Measurements from ENCODE around the gene NUP210L.

The NUP210L gene

DNA sequence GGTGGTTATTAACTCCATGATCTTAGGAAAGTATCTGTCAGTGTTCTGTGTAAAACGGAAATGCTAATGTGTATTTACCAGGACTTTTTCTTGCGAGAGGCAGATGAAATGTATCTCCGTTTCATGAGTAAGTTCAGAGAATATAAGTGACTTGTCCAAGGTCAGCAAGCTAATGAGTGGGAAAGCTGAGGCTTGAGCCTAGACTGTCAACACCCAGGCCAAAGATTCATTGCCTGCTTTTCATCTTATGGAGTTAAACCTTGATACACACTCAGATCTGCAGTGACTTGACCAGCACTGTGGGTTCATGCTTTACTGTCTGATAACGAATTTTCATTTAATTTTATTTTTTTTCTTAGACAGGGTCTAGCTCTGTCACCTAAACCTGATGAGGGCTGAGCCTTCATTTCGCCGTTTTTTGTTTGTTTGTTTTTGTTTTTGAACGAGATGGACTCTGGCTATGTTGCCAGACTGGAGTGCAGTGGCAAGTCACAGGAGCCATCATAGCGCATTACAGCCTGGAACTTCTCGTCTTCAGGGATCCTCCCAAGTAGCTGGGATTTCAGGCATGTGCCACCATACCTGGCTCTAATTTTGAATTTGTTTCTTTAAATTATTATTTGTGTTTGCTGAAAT is 176.5 kb downstream of the NUP210L start:
- H3K36me3 Mint-ChIP-seq = peaks cover 5% of the 10 kb centered on the region
- H3K27ac Mint-ChIP-seq = peak overlapping the region; percentile 96
- H3K4me3 Mint-ChIP-seq = peak overlapping the region; percentile 97
- no peaks in the 10 kb centered on the region for H3K9me3 Mint-ChIP-seq (ENCODE audit: low read depth)
- peaks cover 34% of the 10 kb centered on the region for H3K4me1 Mint-ChIP-seq (ENCODE audit: low read depth)
- no peaks in the 10 kb centered on the region for H3K27me3 Mint-ChIP-seq

DNA sequence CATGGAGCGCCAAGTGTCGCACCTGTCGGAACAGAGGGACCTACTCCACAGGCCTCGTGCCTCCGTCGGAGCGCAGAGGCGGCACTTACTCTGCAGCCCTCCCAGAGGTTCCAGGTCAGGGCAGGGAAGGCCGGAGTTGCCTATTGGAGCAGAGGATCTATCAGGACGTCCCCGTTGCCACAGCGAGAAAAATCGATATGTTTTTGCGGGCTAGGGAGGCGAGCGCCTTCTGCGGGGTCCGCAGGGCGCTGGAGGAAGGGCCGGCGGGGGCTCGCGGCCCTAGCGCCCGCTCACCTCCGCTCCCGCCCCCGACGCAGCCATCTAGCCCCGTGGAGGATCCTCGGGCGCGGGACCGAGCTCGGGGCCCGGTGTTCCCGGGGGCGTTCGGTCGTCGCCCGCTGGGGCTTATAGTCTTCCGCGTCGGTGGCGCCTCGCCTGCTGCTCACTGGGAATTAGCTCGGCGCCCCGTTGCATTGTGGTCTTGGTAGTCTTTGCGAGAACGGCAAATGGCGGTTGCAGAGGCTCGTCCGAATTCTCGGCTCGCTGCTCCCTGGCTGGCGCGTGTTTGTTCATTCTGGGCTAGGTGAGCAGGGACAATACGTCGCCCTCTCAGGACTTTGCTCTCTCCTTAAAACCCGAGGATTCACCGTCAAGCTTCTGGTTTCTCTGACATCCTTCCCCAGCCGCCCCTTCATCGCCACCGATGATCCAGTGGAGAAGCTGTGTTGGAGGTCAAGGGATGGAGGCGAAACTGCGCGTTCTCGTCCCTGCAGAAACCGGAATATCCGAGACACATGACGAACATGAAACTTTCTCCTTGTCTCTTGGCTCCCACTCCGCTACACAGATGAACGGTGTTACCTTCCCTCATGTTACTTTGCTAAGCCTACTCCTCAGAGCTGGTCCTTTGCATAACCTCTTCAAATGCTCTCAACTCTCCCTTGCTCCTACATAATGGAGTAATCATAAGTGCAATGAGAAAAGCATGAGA is 177.3 kb downstream of the NUP210L start, which contains the start of gene JTB:
TSS of gene JTB (minus strand) at position 425 of the 991 bp plus-strand sequence. CDS start at position 3, 422 bp downstream.
- H3K4me1 Mint-ChIP-seq (ENCODE audit: low read depth) = peaks cover 38% of the 10 kb centered on the region
- H3K4me3 Mint-ChIP-seq = peak within 1 kb of the TSS; percentile 97
- peaks cover 5% of the 10 kb centered on the region for H3K36me3 Mint-ChIP-seq
- peak within 1 kb of the TSS; percentile 98 for H3K27ac Mint-ChIP-seq
- H3K27me3 Mint-ChIP-seq = no peaks in the 10 kb centered on the region
- H3K9me3 Mint-ChIP-seq (ENCODE audit: low read depth) = no peaks in the 10 kb centered on the region

GRCh38 chr1:153976819-153977249 is 178.0 kb downstream of the NUP210L start:
- Mint-ChIP-seq H3K9me3 (ENCODE audit: low read depth) (no peaks in the 10 kb centered on the region), H3K27ac (peak overlapping the region; percentile 98), H3K27me3 (no peaks in the 10 kb centered on the region), H3K4me1 (ENCODE audit: low read depth) (peaks cover 44% of the 10 kb centered on the region), H3K36me3 (peaks cover 5% of the 10 kb centered on the region), H3K4me3 (peak overlapping the region; percentile 97)

DNA sequence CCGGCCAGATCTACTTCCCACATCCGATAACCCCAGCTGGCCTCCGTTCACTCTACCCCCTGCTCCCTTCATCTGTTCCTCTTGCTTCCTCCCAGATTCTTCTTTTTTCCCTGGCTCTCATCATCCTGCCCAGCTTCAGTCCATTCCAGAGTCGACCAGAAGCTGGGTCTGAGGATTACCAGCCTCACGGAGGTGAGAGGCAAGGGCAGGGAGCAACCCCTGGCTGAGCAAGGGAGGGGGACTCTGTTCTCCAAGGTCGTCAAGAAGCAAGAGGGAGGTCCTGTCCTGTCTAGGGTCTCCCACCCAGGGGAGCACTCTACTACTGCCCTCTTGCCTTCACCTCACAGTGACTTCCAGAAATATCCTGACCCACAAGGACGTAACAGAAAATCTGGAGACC is 181.3 kb downstream of the NUP210L start:
- Mint-ChIP-seq H3K4me3 (no peak overlapping the region), H3K9me3 (ENCODE audit: low read depth) (no peaks in the 10 kb centered on the region), H3K27me3 (no peaks in the 10 kb centered on the region), H3K27ac (peak overlapping the region; percentile 71), H3K4me1 (ENCODE audit: low read depth) (peaks cover 44% of the 10 kb centered on the region), H3K36me3 (peaks cover 5% of the 10 kb centered on the region)

DNA sequence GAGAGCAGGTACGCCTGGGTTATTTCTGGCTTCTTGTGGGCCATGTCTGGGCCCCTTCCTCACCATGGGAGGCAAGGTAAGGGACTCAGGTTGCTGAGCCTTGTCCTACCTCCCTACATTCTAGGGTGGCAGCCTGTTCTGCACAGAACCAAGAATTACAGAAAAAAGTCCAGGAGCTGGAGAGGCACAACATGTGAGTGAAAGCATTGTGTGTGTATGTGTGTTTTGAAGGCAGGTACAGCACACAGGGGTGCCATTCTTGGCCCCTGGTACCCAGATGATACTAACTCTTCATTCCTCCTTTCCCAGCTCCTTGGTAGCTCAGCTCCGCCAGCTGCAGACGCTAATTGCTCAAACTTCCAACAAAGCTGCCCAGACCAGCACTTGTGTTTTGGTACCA is 181.8 kb downstream of the NUP210L start:
- H3K4me3 Mint-ChIP-seq = no peak overlapping the region
- H3K27ac Mint-ChIP-seq = peak overlapping the region; percentile 58
- H3K27me3 Mint-ChIP-seq = no peaks in the 10 kb centered on the region
- H3K36me3 Mint-ChIP-seq = peaks cover 5% of the 10 kb centered on the region
- peaks cover 39% of the 10 kb centered on the region for H3K4me1 Mint-ChIP-seq (ENCODE audit: low read depth)
- H3K9me3 Mint-ChIP-seq (ENCODE audit: low read depth) = no peaks in the 10 kb centered on the region

DNA sequence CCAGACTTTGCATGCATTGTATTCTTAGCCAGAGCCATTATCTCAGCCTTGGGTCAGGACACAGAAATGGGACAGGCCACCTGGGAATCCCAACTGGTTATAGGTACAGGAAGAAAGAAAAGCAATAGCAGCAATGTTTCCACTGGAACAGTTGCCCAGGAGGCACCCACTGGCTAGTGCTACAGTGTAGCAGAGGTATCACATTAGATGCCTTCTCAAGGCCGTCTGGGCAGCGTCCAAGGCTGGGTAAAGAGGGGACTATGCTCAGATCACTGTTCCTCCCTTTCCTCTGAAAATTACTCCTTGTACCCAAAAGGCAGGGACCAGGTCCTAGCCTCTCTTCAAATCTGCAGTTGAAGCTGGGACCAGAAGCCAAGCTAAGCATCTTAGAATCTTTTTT is 184.5 kb downstream of the NUP210L start:
- no peak overlapping the region for H3K4me3 Mint-ChIP-seq
- H3K27me3 Mint-ChIP-seq = no peaks in the 10 kb centered on the region
- H3K9me3 Mint-ChIP-seq (ENCODE audit: low read depth) = no peaks in the 10 kb centered on the region
- no peak overlapping the region for H3K27ac Mint-ChIP-seq
- peaks cover 47% of the 10 kb centered on the region for H3K4me1 Mint-ChIP-seq (ENCODE audit: low read depth)
- H3K36me3 Mint-ChIP-seq = no peaks in the 10 kb centered on the region

GRCh38 chr1:153968972-153969371 is 185.9 kb downstream of the NUP210L start:
- Mint-ChIP-seq H3K27ac (peak overlapping the region; percentile 68), H3K4me3 (peak overlapping the region; percentile 10)

GRCh38 chr1:153968408-153968807 is 186.5 kb downstream of the NUP210L start:
- Mint-ChIP-seq H3K27ac (peak overlapping the region; percentile 91), H3K4me3 (no peak overlapping the region), H3K4me1 (ENCODE audit: low read depth) (peaks cover 48% of the 10 kb centered on the region), H3K27me3 (no peaks in the 10 kb centered on the region), H3K9me3 (ENCODE audit: low read depth) (no peaks in the 10 kb centered on the region), H3K36me3 (no peaks in the 10 kb centered on the region)

More at GRCh38 chr1:153968972-153969371, 185.9 kb downstream of the NUP210L start:
- H3K36me3 Mint-ChIP-seq = no peaks in the 10 kb centered on the region
- no peaks in the 10 kb centered on the region for H3K9me3 Mint-ChIP-seq (ENCODE audit: low read depth)
- peaks cover 44% of the 10 kb centered on the region for H3K4me1 Mint-ChIP-seq (ENCODE audit: low read depth)
- no peaks in the 10 kb centered on the region for H3K27me3 Mint-ChIP-seq

DNA sequence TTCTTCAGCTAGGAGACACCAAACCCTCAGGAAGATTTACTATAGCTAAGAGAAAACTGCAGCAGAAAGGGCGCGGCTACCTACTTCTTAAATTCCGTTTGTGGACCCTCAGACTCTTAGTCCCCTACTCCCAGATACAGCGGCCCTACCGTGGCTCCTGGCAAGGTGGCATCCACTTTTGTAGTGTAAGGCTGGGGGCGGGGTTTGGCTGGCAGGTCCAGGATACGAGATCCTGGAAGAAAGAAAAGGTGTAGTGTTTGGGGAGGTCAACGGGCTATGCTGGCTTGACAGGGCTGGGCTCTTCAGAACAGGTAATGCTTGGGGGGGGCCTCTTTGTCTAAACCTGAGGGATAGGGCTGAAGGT is 186.9 kb downstream of the NUP210L start:
- peak overlapping the region; percentile 91 for H3K27ac Mint-ChIP-seq
- peaks cover 45% of the 10 kb centered on the region for H3K4me1 Mint-ChIP-seq (ENCODE audit: low read depth)
- no peaks in the 10 kb centered on the region for H3K27me3 Mint-ChIP-seq
- H3K36me3 Mint-ChIP-seq = no peaks in the 10 kb centered on the region
- H3K9me3 Mint-ChIP-seq (ENCODE audit: low read depth) = no peaks in the 10 kb centered on the region
- H3K4me3 Mint-ChIP-seq = peak overlapping the region; percentile 90

- no peaks in the 10 kb centered on the region for H3K36me3 Mint-ChIP-seq
- peaks cover 49% of the 10 kb centered on the region for H3K4me1 Mint-ChIP-seq (ENCODE audit: low read depth)
- peak within 1 kb of the TSS; percentile 91 for H3K27ac Mint-ChIP-seq
- no peaks in the 10 kb centered on the region for H3K9me3 Mint-ChIP-seq (ENCODE audit: low read depth)
- peak within 1 kb of the TSS; percentile 90 for H3K4me3 Mint-ChIP-seq
- H3K27me3 Mint-ChIP-seq = no peaks in the 10 kb centered on the region
These were observed 187.5 kb downstream of the NUP210L start, which contains the start of gene CREB3L4 for GRCh38 chr1:153967107-153967999. Gene CREB3L4 (plus strand): TSS chr1:153967902. CDS start chr1:153968526, 624 bp downstream.

- Mint-ChIP-seq H3K4me1 (ENCODE audit: low read depth) (peaks cover 53% of the 10 kb centered on the region), H3K36me3 (no peaks in the 10 kb centered on the region), H3K4me3 (peak overlapping the region; percentile 98), H3K27me3 (no peaks in the 10 kb centered on the region), H3K9me3 (ENCODE audit: low read depth) (no peaks in the 10 kb centered on the region), H3K27ac (peak overlapping the region; percentile 99)
These were observed 191.0 kb downstream of the NUP210L start for GRCh38 chr1:153963850-153964331.

- peak within 1 kb of the TSS; percentile 99 for H3K27ac Mint-ChIP-seq
- peak within 1 kb of the TSS; percentile 98 for H3K4me3 Mint-ChIP-seq
- no peaks in the 10 kb centered on the region for H3K27me3 Mint-ChIP-seq
- H3K36me3 Mint-ChIP-seq = no peaks in the 10 kb centered on the region
- no peaks in the 10 kb centered on the region for H3K9me3 Mint-ChIP-seq (ENCODE audit: low read depth)
- H3K4me1 Mint-ChIP-seq (ENCODE audit: low read depth) = peaks cover 55% of the 10 kb centered on the region
These were observed 191.6 kb downstream of the NUP210L start, which contains the start of gene SLC39A1 for GRCh38 chr1:153963030-153963849. Gene SLC39A1 (minus strand): TSS chr1:153963537. CDS start chr1:153962715, 822 bp downstream.
